Activated CD8-positive, alpha-beta memory T cell treated with anti-CD3 and anti-CD28 coated beads for 4 hours (primary cell): ENCODE results near the gene POM121.
"Not testable (repeated sequence)": the region's sequence is repeated elsewhere in the genome, so short reads cannot be mapped to it uniquely, and the experiment has no call there.

ENCODE experiments used
- DNase-seq, 2 donors: peaks; one replicate each; pipeline ENCODE4 v3.0.0-alpha.2; 2020; ENCODE audit warnings: low read depth in 2 of 2

POM121 gene

DNA sequence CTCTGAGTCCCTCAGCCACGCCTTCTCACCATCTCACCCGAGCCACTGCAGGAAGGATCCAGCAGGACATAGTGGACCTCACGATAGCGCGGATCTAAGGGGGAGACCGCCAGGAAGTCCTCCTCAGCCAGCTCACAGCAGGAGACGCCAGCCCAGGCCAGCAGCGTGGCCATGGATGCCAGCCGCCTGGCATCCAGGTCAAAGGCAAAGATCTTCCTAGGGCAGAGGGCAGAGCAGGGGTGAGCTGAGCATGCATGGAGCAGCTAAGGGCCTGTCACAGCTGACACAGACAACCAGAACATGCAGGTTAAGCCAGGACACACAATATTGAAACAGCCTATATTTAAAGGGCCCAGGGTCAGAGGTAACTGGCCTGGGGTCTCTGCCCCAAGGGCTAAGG, 24.4 kb downstream of the POM121 start:
- not testable (repeated sequence) for DNase-seq

DNA sequence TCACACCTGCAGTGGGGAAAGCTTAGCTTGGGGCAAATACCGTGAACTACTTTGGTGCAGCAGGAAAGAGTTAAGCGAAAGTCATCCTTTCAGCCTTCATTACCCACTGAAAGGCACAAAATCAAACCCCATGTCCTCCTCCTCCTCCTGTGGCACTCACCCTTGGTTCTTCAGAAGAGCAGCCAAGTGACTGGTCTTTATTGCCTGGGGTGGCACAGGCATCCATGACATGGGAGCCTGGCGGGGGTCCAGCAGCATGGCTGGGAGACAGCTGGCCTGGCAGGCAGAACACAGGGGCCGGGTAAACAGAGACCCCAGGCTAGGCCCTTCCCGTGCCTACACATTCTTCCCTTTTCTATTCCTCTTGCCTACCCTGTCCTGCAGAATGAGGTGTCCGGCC, 24.8 kb downstream of the POM121 start:
- not testable (repeated sequence) for DNase-seq

DNA sequence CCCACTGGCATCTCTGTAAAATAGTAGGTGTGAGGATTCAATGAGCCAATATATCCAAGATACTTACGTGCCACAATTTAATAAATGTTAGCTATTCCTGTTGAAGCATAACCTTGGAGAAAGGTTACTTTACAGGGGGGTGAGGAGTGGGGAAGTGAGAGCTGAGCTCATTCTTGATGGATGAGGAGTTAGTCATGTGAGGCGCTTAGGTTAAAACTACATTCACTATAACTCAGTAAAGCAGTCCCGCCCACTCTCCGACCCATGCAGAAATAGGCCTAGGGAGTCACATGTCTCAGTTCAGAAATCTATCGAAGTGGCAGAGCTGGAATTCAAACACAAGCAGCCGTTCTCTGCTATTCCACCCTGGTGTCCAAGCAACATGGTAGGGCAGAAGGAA, 25.5 kb downstream of the POM121 start:
- DNase-seq: not testable (repeated sequence)

DNA sequence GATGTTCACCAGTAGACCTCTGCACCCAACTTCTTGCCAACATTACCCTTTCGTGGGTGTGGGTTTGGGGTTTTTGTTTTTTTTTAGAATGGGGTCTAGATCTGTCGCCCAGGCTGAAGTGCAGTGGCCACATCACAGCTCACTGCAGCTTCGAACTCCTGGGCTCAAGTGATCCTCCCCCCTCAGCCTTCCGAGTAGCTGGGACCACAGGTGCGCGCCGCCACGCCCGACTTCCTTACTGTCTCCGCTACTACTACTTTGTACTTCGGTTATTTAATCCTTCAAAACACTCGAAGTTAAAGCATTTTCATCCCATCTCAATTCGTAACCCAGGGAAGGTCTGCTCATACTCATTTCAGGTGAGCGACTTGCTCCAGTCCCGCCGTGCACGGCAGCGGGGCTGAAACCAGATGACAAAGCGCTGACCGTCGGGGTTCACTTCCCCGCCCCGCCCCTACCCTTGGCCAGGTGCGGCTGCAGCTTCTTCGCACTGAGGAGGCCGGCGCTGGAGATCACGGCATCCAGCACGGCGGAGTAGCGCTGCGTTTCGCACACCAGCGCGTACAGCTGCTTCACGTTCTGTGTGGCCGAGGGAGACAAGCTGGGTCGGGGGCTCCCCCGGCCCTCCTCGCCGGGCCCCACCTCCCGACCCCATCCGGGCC, 29.1 kb downstream of the POM121 start:
- DNase-seq: not testable (repeated sequence)

DNA sequence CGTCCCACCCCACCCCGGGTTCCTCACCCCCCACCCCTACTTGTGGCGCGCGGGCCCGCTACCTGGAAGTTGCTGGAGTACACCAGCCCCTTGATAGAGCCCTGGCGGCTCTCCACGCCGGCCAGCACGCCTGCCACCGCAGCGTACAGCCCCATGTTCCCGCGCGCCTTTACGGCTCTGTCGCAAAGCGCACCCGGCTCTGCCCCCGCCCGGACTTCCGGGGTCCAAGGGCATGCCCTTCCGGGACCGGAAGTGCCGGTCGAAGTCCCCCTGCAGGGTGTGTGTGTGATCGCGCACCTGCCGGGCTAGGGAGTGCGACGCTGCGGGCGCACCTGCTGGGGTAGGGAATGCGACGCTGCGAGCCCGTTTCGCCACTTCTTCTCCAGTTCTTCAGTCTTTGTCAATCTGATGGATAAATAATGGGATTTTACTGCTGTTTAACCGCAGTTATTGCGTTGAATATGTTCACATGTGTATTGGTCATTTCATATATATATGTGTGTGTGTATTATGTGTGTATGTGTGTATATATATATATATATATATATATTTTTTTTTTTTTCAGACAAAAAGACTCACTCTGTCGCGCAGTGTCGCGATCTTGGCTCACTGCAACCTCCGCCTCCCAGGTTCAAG, 29.8 kb downstream of the POM121 start:
- not testable (repeated sequence) for DNase-seq

DNA sequence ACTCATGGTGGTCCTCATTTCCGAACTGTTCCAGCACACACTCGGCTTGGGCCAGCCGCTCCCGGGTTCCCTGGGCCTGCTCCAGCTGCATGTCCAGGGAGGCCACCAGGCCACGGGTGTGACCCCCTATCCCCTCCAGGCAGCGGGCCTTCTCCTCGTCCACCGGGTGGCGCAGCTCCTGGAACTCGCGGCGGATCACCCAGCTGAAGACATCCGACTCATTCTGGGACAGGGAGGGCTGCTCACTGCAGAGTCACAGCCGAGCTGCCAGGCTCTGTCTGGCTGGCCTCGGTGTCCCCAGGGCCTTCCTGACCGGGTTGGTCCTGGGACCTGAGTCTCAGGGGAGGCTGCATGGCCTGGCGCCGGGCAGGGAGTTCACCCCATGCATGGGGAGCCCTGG, 35.1 kb downstream of the POM121 start:
- not testable (repeated sequence) for DNase-seq

DNA sequence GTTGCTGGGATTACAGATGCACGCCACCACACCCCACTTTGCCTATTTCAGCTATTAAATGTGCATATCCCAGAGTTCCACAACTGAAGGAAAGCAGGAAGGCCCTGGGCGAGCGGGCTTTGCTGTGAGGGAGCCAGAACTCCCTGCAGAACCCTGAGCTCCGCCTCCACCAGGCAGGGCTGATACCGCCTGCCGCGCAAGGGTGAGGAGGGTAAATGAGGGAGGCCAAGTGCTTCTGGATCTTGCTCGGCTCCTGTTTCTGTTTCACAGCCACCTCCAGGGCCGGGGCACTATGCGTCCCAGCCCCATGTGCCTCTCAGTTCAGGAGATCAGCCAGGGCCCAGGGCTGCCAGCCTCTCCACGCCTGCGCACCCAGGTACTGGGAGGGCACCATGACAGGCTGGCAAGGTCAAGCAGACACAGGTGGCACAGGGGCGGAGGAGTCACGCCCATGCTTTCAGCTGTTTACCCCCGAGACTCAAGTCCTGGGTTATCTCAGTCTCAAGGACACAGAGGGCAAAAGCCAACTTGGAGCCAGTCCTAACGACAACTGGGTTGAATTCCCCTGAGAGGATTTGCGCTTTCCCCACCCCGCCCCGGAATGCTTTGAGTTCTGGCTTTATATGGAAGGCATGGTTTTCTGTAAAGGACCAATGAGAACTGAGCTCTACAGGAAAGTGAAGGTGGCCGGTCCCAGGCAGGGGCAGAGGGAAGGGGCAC, 35.9 kb downstream of the POM121 start:
- not testable (repeated sequence) for DNase-seq

DNA sequence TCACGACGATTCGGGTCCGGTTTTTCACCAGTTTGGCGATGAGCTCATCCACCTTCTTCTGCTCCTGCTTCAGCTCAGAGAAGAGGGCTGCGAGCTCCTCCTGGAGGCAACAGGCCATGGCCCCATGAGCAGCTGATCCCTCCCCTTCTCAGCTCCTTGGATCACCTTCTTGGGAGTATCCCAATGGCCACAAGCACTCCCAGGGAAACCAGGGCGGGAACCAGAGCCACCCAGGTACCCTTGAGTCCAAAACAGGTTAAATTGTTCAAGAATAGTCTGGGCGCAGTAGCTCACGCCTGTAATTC, 36.4 kb downstream of the POM121 start:
- not testable (repeated sequence) for DNase-seq

DNA sequence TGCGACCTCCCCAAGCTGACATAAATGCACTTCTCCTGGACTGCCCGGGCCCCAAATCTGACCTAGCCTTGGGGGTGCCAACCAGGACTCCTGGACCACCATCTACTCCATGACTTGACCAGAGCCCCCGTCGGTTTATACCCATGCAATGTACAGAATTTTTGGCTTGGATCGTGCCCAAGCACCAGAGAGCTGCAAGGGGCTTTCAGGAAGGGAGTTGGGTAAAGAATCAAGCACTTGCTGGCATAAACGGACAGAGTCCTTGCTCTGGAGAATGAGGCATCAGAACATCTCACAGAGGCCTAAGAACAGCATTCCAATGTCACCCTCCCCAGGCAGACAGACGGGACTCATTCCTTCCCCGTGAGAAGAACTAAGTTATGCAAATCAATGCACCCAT, 38.2 kb downstream of the POM121 start:
- not testable (repeated sequence) for DNase-seq

DNA sequence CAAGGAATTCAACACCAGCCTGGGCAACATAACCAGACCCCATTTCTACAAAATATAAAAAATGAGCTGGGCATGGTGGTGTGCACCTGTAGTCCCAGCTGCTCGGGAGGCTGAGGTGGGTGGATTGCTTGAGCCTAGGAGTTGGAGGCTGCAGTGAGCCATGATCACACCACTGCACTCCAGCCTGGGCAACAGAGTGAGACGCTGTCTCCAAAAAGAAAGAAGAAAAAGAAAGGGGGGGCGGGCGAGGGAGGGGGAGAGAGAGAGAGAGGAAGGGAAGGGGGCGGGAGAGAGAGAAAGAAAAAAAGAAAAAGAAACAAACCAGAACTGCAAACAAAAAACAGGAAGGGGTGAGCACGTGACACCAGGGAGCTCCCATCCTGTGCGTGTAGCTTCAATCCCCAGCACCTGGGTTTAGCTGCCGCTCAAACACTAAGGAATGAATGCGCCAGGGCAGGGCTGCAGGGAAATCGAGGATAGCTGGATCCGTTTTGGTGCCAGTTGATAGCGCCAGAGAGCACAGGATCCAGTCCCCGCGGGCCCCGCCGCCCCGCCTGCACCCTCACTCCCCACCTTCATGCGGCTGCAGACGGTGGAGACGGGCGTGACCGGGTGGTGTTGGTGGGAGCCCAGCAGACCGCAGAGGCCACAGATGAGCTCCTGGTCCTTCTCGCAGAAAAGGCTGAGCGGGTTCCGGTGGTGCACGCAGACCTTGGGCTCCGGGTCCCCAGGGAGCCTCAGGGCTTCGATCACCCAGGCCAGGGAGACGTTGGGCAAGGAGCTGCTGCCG, 40.5 kb downstream of the POM121 start:
- DNase-seq: not testable (repeated sequence)

DNA sequence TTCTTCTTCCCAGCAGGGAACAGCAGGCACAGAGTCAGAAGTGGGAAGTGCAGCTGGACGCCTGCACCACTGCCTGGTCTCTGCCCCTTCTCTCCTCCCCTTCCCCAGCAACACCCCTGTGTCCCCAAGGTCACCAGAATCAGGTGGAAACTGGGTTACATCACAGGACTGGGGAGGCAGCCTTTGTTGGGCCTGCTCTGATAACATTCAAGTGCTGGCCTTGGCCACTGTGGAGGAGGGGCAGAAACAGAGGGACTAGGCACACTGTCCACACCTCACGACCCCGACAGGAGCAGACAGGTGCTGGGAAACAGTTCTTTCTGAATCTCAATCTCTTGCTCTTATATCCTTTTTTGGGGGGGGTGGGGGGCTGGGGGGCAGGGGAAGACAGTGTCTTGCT, 42.0 kb downstream of the POM121 start:
- not testable (repeated sequence) for DNase-seq

DNA sequence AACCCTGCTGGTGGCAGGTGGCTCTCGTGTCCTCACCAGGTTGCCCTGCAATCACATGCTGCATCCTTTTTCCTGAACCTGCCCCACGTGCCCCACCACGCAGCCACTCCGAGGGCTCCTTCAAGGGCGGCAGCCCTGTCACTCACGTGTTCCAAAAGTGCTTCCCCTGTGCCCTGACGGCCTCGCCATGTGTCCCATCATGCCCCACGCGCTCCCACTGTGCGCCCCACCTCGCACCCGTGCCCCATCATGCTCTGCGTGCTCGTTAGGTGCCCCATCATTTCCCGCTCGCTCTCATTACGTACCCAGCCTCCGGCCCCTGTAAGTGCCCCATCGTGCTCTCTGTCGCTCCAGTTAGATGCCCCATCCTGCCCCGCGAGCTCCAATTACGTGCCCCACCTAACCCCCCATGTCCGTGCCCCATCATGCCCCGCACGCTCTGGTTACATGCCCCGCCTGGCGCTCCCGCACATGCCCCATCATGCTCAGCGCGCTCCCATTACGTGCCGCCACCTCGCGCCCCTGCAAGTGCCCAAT, 44.2 kb downstream of the POM121 start, which contains the start of gene TRIM74:
TSS of gene TRIM74 (minus strand) at position 487 of the 537 bp plus-strand sequence. CDS start 3,309 bp downstream, outside the sequence.
- DNase-seq: not testable (repeated sequence)

DNA sequence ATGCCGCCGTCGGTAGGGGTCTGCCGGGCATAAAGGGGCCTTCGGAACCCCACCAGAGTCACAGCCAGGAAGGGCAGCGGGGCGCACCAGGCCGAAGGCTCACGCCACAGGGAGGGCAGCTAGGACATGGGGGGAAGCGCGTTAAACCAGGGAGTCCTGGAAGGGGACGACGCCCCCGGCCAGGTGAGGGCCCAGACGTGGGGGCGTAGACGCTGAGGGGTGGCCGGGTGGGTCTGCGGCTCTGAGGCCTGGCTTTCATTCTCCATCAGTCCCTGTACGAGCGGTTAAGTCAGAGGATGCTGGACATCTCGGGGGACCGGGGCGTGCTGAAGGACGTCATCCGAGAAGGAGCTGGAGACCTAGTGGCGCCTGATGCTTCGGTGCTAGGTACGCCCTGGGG, 44.8 kb downstream of the POM121 start:
- not testable (repeated sequence) for DNase-seq

DNA sequence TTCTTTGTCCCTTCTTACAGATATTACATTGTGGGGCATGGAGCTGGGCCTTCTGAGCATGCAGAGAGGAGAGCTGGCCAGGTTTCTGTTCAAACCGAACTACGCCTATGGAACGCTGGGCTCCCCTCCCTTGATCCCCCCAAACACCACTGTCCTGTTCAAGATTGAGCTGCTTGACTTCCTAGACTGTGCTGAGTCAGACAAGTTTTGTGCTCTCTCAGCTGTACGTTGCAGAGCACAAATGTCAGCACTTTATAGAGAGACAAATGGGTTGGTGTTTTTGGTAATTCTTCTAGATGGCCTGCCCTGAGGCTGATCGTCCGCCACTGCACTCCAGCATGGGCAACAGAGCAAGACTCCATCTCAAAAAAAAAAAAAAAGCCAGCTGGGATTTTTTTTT, 46.6 kb downstream of the POM121 start:
- not testable (repeated sequence) for DNase-seq

DNA sequence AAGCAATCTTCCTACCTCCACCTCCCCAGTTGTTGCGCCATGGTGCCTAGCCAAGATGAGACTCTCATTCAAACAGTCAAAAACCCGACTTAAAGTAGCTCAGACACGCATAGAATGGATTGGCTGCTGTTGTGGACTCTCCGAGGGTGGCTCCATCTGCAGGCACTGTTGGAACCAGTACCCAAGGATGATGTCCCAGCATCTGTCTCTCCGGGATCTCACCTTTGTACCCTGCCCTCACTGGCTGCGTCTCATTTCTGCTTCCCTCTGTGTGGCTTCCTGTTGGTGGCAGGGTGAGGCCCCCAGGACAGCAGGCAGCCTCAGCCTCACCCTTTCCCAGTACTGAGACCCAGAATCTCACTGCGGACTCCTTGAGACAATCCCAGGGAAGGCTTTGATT, 49.9 kb downstream of the POM121 start:
- not testable (repeated sequence) for DNase-seq

DNA sequence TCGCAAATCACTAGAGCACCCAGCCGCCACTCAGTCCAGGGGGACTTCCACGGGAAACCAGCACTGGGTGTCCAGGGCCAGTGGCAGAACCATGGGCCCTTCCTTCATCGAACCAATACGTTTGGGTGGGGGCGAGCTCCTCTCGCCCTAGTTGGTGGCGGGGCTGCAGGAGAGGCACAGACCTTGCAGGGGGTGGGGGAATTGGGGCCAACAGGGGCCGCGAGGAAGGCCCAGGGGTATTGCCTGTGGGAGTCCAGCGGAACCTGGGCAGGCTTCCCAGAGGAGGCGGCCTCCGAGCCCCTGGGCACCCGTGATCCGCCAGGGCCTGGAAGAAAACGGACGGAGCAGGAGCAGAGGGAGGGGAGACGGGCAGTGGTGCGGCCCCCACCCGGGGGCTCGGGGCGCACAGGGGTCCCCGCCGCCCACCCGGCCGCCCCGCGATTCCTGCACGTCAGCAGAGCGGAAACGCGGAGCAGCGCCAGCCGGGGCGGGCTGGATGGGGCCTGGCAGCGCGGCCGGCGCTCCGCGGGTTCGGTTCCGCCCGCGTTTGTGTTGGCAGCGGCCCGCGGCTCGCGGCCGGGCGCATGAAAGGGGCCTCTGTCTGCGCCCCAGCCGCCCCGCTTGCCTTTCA, 50.9 kb downstream of the POM121 start:
- DNase-seq: not testable (repeated sequence)

DNA sequence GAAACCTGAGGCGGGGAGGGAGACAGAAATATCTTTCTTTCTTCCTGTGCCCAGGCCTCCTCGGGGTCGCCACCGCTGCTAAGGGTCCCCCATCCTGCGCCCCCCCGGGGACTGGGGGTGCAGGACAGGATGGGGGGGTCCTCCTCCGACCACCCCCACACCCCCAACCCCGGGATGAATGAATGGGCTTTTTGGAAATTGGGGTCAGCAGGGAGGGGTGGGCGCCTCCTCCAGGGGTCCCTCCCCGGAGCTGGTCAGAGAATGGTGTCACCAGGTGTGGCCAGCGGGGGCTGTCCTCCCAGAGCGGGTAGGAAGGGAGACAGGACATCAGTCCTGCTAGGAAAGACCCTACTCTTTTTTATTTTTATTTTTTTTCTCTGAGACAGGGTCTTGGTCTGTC, 51.5 kb downstream of the POM121 start:
- not testable (repeated sequence) for DNase-seq

DNA sequence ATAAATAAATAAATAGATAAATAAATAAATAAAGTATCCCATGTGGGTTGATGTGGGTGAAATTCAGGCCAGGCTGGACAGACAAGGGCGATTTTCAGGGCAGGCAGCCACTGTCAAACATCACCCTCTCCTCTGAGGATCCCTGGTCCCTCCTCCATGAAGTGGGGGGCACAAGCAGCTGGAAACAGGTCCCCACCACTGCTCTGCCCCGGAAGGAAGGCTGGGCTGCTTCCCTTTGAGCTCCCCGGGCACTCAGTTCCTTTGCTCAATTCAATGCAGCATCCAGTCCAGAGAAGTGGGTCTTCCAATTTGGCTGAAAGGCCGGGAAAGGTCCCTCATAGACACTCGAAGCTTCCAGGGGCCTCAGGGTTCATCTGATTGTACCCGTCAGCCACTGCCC, 55.5 kb downstream of the POM121 start:
- DNase-seq: not testable (repeated sequence)

DNA sequence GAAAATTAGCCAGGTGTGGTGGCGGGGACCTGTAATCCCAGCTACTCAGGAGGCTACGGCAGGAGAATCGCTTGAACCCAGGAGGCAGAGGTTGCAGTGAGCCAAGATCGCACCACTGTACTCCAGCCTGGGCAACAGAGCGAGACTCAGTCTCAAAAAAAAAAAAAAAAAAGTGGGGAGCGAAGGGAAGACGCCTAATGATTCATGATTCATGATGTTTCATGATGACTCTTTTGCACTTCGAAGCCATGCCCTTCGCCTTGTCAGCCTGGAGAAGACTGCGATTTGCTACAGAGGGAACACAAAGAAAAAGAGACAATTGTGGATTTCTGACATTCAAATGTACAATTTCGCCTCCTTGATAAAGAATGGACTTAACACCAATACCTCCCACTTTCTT, 57.2 kb downstream of the POM121 start:
- not testable (repeated sequence) for DNase-seq

DNA sequence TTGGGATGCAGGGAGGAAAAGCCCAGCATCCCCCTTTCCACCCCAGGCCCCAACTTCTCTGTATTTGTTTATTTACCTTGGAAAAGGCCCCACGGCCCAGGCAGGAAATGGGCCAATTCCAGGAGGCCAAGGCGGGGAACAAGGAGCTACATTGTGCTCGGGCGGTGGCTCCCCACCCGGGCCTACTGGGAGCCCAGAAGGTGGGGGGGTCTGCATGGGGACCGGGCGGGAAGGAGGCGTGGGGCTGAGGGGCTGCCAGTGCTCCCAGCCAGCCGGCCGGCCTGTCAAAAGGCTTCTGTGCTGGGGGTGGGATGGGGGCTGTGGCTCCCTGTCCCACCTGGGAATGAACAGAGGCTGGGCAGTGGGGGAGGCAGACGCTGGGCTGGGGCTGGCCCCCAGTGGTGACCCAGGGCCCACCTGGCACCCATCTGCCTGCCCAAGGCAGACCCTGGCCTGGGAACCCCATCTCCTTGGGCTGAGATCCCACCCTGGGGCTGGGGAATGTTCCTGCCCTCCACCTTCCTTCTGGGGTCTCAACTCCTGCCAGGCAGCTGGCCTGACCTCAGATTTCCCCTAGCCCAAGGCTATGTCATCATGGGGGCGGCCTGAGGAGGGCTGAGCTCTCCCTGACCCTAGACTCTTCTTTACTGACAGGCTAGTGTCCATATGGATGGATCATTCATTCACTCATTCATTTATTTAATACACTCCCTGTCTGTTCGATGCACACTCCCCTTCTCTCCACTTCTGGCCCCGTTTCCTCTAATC, 65.4 kb downstream of the POM121 start:
- not testable (repeated sequence) for DNase-seq
